Heart right ventricle (tissue), 16 donors: Measurements from ENCODE around the gene NCKAP5. TPM values are rescaled to one million over a fixed set of nuclear protein-coding genes. Genes with fewer than 3 reads are reported as not detected.

Source experiments
- ATAC-seq, 8 donors: fragments of 200-7000 bp; cut with Tn5 transposase; one replicate each; pipeline ENCODE4 v1.9.1; 2020; ENCODE audit warnings: mild to moderate bottlenecking in 8 of 8, moderate library complexity in 8 of 8, moderate number of reproducible peaks in 1 of 8
- DNase-seq, 2 donors: peaks; one replicate each; pipeline ENCODE4 v3.0.0-alpha.2; 2020
- H3K27ac ChIP-seq, 10 donors: fragments of 200-600 bp; sonication (generic) in 2 of 10; one replicate each; pipeline versions ENCODE4 v1.5.0 to v1.8.0; 2020 to 2022; ENCODE audit warnings: mild to moderate bottlenecking in 3 of 10
- H3K27me3 ChIP-seq, 7 donors: fragments of 200-600 bp; one replicate each; pipeline ENCODE4 v1.8.0; 2021 to 2022; ENCODE audit warnings: mild to moderate bottlenecking in 2 of 7
- H3K36me3 ChIP-seq, 9 donors: fragments of 200-600 bp; sonication (generic) in 1 of 9; one replicate each; pipeline versions ENCODE4 v1.5.0 to v1.8.0; 2020 to 2022; ENCODE audit warnings: mild to moderate bottlenecking in 2 of 9
- H3K4me1 ChIP-seq, 9 donors: fragments of 200-600 bp; sonication (generic) in 1 of 9; one replicate each; pipeline versions ENCODE4 v1.5.0 to v1.8.0; 2020 to 2022; ENCODE audit warnings: mild to moderate bottlenecking in 4 of 9
- H3K4me3 ChIP-seq, 10 donors: fragments of 200-600 bp; sonication (generic) in 2 of 10; one replicate each; pipeline versions ENCODE4 v1.5.0 to v1.8.0; 2020 to 2022; ENCODE audit warnings: mild to moderate bottlenecking in 7 of 10, moderate library complexity in 2 of 10
- H3K9me3 ChIP-seq, 11 donors: fragments of 200-600 bp in 10 of 11; sonication (generic) in 2 of 11; one replicate each; pipeline versions ENCODE4 v1.5.0 to v1.8.0; 2013 to 2022; ENCODE audit warnings: mild to moderate bottlenecking in 2 of 11, control low read depth in 1 of 11, moderate library complexity in 1 of 11
- WGBS, 2 donors: extraction: QIAGEN DNeasy Blood & Tissue Kit; methylation state at CpG; one replicate each; pipeline ENCODE4 v1.1.7; 2013; ENCODE audit warnings: inconsistent platforms in 1 of 2; 5-methylcytosine and 5-hydroxymethylcytosine counted together
- intact Hi-C, 10 donors: fragments of 100-400 bp; cut with DNase I; formaldehyde crosslinking; loops; one replicate each; pipeline versions ENCODE4 v1.11.1 to v1.14.2; 2022
- polyA plus RNA-seq, 2 donors: library from polyadenylated mRNA; stranded (reverse); fragments of 200-250 nt; gene quantifications; one replicate each; pipeline ENCODE4 v1.2.3, GENCODE V29; 2013
- total RNA-seq, 10 donors: library from RNA; stranded (reverse); fragmentation: NEBNext Ultra II Directional in 3 of 10; extraction: Animal tissue kit (Norgen Biotek cat#: 25700) in 3 of 10; gene quantifications; one replicate each; pipeline versions ENCODE4 v1.2.1 to v1.2.4, GENCODE V29; 2021 to 2023
- TF ChIP-seq, protein P1 (sequence below), 9 donors: fragments of 200-600 bp; sonication (generic) in 2 of 9; IDR thresholded peaks; one replicate each; pipeline versions ENCODE4 v1.5.0 to v1.8.0; 2021 to 2022; ENCODE audit warnings: antibody characterized with exemption in 9 of 9, mild to moderate bottlenecking in 5 of 9, moderate library complexity in 1 of 9
- donor health status: Arrhythmogenic right ventricular cardiomyopathy.
- donor health status: ischemic (EF 13 %, LVEDD 7.1; RV severe dilation, severe dysfunction).
- donor health status: healthy with polysubstance abuse.
- donor health status: DM: no; HTN: yes; CAD: no.
- donor health status: DM: no; HTN: no; CAD: no.
- donor health status: ischemic (EF 25% LVEDD 6.9; RV normal size, moderate dysfunction).
- donor health status: ischemic (EF 25% LVEDD 5.7; RV mildly dilated, moderate dysfunction).
- donor health status: healthy.
- donor health status: DM: yes; HTN: yes; CAD: no.
- donor health status: Ischemic cardiomyopathy.
- donor health status: ischemic (EF 35%, LVEDD 5.7; RV mildly dilated, moderate dysfunction).
- donor health status: nonischemic (EF 11% LVEDD 7.7; RV severe dilation, severe dysfunction).
- donor health status: DM: yes; HTN: yes; CAD: no.
- donor health status: PGD.
- donor health status: ischemic (EF 29% LVEDD 5.4; RV normal size, mild dysfunction).
- donor health status: nonischemic (EF 23%, LVEDD 6.1; RV moderate dilation, normal function).

Gene NCKAP5
- total and polyA plus RNA-seq, 12 donors, result 0.57 to 11.7 (median 6.2) TPM

DNA sequence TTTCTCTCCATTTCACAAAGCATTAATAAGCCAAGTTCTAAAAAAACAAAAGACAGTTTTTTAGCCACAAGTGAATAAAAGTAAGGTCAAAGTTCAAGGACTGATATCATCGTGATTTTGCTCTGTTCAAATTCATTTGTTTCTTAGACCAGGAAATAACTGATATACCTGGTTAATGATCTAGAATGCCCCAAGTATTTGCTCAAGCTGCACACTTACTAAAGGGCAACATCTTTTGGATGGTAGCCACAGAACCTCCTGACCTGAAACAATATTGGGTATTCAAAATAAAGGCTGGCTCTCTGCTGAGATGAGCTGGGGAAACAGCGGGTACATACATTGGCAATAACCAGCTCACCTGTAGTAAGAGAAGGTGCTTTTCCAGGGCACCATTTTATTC lies 583.5 kb downstream of the NCKAP5 start:
- H3K9me3 ChIP-seq, result no peaks in the 10 kb centered on the region
- ATAC-seq (no peak), DNase-seq (no peak)
- H3K27me3 ChIP-seq, result no peaks in the 10 kb centered on the region
- 74 to 79% methylated on average over 2 of the region's 2 CpGs for WGBS, 2 donors
- no peak overlapping the region for H3K27ac ChIP-seq
- intact Hi-C loops, result no loop called here
- TF ChIP-seq, protein P1, sequence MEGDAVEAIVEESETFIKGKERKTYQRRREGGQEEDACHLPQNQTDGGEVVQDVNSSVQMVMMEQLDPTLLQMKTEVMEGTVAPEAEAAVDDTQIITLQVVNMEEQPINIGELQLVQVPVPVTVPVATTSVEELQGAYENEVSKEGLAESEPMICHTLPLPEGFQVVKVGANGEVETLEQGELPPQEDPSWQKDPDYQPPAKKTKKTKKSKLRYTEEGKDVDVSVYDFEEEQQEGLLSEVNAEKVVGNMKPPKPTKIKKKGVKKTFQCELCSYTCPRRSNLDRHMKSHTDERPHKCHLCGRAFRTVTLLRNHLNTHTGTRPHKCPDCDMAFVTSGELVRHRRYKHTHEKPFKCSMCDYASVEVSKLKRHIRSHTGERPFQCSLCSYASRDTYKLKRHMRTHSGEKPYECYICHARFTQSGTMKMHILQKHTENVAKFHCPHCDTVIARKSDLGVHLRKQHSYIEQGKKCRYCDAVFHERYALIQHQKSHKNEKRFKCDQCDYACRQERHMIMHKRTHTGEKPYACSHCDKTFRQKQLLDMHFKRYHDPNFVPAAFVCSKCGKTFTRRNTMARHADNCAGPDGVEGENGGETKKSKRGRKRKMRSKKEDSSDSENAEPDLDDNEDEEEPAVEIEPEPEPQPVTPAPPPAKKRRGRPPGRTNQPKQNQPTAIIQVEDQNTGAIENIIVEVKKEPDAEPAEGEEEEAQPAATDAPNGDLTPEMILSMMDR (IDR thresholded peaks at IDR 0.05), result no peak
- H3K36me3 ChIP-seq, result no peaks in the 10 kb centered on the region
- H3K4me3 ChIP-seq, result no peak overlapping the region
- H3K4me1 ChIP-seq, result no peaks in the 10 kb centered on the region

DNA sequence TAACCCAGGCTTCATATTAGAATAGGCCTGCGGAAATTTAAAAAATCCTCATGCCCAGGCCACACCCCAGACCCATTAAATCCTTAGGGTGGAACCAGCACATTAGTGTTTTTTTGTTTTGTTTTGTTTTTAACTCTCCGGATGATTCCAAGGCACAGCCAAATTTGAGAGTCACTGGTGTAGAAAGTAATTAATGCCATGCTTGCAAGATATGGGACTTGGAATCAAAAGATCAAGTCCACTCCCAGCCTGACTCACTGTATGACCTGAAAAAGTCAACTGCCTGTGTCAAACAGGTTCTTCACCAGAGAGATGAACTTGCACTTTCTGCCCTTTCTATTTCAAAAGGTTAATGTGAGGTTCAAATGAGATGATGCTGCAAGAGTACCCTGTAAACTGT lies 588.0 kb downstream of the NCKAP5 start:
- Histone ChIP-seq H3K27ac (no peak overlapping the region), H3K4me1 (no peaks in the 10 kb centered on the region), H3K9me3 (no peaks in the 10 kb centered on the region), H3K27me3 (no peaks in the 10 kb centered on the region), H3K4me3 (no peak overlapping the region), H3K36me3 (no peaks in the 10 kb centered on the region)
- intact Hi-C loops, result no loop called here
- TF ChIP-seq, protein P1 (IDR thresholded peaks at IDR 0.05), result no peak
- 48 to 97% methylated on average over 2 of the region's 2 CpGs for WGBS, 2 donors
- no peak for DNase-seq
- ATAC-seq, result no peak

DNA sequence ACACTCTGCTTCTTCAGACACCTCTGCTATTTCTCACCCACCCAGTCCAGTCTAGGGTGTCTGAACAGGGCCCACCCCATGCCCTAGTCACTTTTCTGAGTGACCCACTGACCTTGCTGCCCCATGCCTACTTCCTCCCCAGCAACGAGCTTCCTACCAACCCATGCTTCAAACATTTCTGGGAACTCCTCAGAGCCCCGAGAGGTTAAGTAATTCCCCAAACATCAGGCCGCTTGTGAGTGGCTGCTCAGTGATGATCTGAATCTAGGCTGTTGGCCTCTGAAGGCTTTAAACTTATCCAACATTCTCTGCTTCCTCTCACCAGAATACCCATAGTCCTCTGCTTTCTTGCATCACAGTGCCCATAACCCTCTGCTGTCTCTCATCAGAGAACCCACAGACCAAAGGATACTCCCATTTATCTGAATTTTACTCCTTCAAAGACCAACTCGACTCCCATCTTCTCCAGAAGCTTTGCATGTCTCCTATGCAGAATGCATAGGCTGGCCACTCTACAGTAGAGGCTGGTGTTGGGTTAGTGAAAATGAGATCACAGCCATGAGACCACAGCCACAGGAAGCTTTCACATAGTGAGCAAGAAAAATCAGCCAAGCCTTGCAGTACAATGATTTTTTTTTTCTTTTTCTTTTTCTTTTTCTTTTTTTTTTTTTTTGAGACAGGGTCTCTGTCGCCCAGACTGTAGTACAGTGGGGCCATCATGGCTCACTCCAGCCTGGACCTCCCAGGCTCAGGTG lies 588.7 kb downstream of the NCKAP5 start:
- intact Hi-C loops, result no loop called here
- Histone ChIP-seq H3K9me3 (no peaks in the 10 kb centered on the region), H3K4me3 (no peak overlapping the region), H3K36me3 (no peaks in the 10 kb centered on the region), H3K27me3 (no peaks in the 10 kb centered on the region), H3K4me1 (no peaks in the 10 kb centered on the region), H3K27ac (no peak overlapping the region)
- TF ChIP-seq, protein P1 (IDR thresholded peaks at IDR 0.05), result no peak
- DNase-seq (no peak), ATAC-seq (no peak)
- 83 to 84% methylated on average over 5 of the region's 5 CpGs for WGBS, 2 donors

DNA sequence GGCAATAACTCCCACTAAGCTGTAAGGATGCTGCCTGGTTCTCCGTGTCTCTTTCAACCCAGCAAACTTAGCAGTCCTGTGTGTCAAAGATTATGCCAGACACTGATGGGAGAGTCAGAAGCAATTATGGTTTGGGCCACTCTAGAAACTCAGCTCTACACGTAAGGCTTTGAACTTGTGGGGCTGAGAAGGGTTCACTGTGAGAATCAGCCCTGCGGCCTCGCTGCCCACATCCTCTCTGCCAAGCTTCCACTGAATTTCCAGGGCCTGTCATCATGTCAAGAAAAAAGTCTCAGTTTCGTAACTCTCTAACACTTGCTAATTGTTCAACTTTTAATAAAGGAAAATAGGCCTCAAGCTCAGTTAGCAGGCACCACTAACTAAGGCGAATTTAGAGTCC lies 589.4 kb downstream of the NCKAP5 start:
- intact Hi-C loops, result no loop called here
- Histone ChIP-seq H3K9me3 (no peaks in the 10 kb centered on the region), H3K4me1 (no peaks in the 10 kb centered on the region), H3K36me3 (no peaks in the 10 kb centered on the region), H3K27me3 (no peaks in the 10 kb centered on the region), H3K27ac (no peak overlapping the region), H3K4me3 (no peak overlapping the region)
- DNase-seq (no peak), ATAC-seq (no peak)
- 89 to 90% methylated on average over 6 of the region's 6 CpGs for WGBS, 2 donors
- TF ChIP-seq, protein P1 (IDR thresholded peaks at IDR 0.05), result no peak
